ENCODE results near the gene LDB2.

- TF ChIP-seq FOXM1 (IDR thresholded peaks at IDR 0.05; ENCODE audit: borderline replicate concordance) (no peak), BHLHE40 (IDR thresholded peaks at IDR 0.05; ENCODE audit: borderline replicate concordance) (no peak), HDGF (IDR thresholded peaks at IDR 0.05; ENCODE audit: borderline replicate concordance) (no peak), NFRKB (IDR thresholded peaks at IDR 0.05) (no peak), SP1 (IDR thresholded peaks at IDR 0.05) (no peak), TARDBP (IDR thresholded peaks at IDR 0.05) (no peak), SUZ12 (IDR thresholded peaks at IDR 0.05) (no peak), LEF1 (IDR thresholded peaks at IDR 0.05; ENCODE audit: borderline replicate concordance) (no peak), ZNF384 (IDR thresholded peaks at IDR 0.05) (no peak), FOXK2 (IDR thresholded peaks at IDR 0.05) (no peak), L3MBTL2 (conservative IDR thresholded peaks at IDR 0.05) (no peak)
Measured at GRCh38 chr4:16760617-16761363, 137.7 kb downstream of the LDB2 start.
